Right lobe of liver (tissue), 6 donors: ENCODE data around the gene CYP2W1. TPM values are rescaled to one million over a fixed set of nuclear protein-coding genes. Genes with fewer than 3 reads are reported as not detected.

Experiments
- ATAC-seq, 4 donors: fragments of 200-7000 bp; cut with Tn5 transposase; one replicate each; pipeline ENCODE4 v1.9.1; 2020; ENCODE audit warnings: mild to moderate bottlenecking in 4 of 4, moderate library complexity in 4 of 4
- DNase-seq, 3 donors: peaks; one replicate each; pipeline ENCODE4 v3.0.0-alpha.2; 2020
- H3K27ac ChIP-seq, 3 donors: fragments of 200-600 bp; one replicate each; pipeline ENCODE4 v1.8.0; 2022
- H3K27me3 ChIP-seq, 2 donors: fragments of 200-600 bp; one replicate each; pipeline ENCODE4 v1.8.0; 2022
- H3K36me3 ChIP-seq, 4 donors: fragments of 200-600 bp; sonication (generic) in 1 of 4; one replicate each; pipeline versions ENCODE4 v1.5.1 to v1.8.0; 2017 to 2022; ENCODE audit warnings: control low read depth in 1 of 4
- H3K4me1 ChIP-seq, 4 donors: fragments of 200-600 bp; sonication (generic) in 1 of 4; one replicate each; pipeline versions ENCODE4 v1.5.1 to v1.8.0; 2017 to 2022; ENCODE audit warnings: control low read depth in 1 of 4
- H3K4me3 ChIP-seq, 3 donors: fragments of 200-600 bp; one replicate each; pipeline ENCODE4 v1.8.0; 2022
- H3K9me3 ChIP-seq, 4 donors: fragments of 200-600 bp; sonication (generic) in 1 of 4; one replicate each; pipeline versions ENCODE4 v1.5.1 to v1.8.0; 2017 to 2022; ENCODE audit warnings: control low read depth in 1 of 4
- CTCF ChIP-seq, 4 donors: fragments of 200-600 bp in 3 of 4; fragments of 450-650 bp in 1 of 4; IDR thresholded peaks; one replicate each; pipeline versions ENCODE4 v1.5.1 to v1.8.0; 2016 to 2022; ENCODE audit warnings: antibody characterized with exemption in 4 of 4, mild to moderate bottlenecking in 2 of 4
- POLR2A ChIP-seq: fragments of 450-650 bp; IDR thresholded peaks from one replicate; pipeline ENCODE4 v1.6.1; 2017; ENCODE audit warnings: antibody characterized with exemption, mild to moderate bottlenecking
- WGBS: methylation state at CpG from one replicate; pipeline ENCODE4 v1.1.6; 2018; ENCODE audit warnings: low coverage, low lambda C conversion rate; ENCODE audit not compliant: insufficient coverage; ENCODE audit errors: missing lambda C conversion rate; 5-methylcytosine and 5-hydroxymethylcytosine counted together
- intact Hi-C, 2 donors: fragments of 100-400 bp; cut with DNase I; formaldehyde crosslinking; loops; one replicate each; pipeline versions ENCODE4 v1.11.2 to v1.14.1; 2022
- total RNA-seq, 6 experiments: library from RNA; depleted of rRNA in 2 of 6; stranded (reverse); fragments of >200 nt in 2 of 6; fragmentation: NEBNext Ultra II Directional in 3 of 6; extraction: Animal tissue kit (Norgen Biotek cat#: 25700) in 3 of 6; gene quantifications; one replicate each; pipeline versions ENCODE4 v1.1.0 to v1.2.4, GENCODE V29; 2016 to 2023
- donor health status: DM: no; HTN: yes; CAD: no.
- donor health status: DM: no; HTN: no; CAD: no.
- donor health status: DM: no; HTN: no; CAD: no.
- donor health status: DM: no; HTN: yes; CAD: no.
- donor health status: DM: no; HTN: yes; CAD: no.

Gene CYP2W1
- total RNA-seq, 6 experiments from 2014 or later, result not detected

DNA sequence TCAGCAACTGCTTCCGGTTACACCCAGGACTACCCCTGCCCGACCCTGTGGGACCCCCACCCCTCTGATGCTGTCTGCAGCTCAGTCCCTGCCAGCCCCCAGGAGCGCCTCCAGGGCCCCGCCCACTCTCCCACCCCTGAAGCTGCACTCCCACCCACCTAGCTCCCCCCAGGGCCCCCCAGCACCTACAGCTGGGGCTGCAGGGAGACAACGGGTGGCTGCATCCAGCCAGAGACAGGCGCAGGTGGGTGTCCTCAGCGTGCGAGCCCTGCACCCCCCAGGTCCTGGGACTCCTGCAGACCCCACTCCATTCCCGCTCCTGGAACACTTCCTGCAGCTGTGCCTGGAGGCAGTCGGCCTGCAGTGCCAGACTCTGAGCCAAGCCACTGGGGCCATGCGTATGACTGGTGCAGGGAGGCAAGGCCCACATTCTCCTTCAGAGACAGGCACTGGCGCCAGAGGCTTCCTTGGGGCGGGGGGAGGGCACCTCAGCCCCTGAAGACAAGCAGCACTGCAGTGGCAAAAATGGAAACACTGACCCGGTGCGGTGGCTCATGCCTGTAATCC is 6.1 kb downstream of the CYP2W1 start:
- no peak for DNase-seq
- no peaks in the 10 kb centered on the region for H3K27me3 ChIP-seq

DNA sequence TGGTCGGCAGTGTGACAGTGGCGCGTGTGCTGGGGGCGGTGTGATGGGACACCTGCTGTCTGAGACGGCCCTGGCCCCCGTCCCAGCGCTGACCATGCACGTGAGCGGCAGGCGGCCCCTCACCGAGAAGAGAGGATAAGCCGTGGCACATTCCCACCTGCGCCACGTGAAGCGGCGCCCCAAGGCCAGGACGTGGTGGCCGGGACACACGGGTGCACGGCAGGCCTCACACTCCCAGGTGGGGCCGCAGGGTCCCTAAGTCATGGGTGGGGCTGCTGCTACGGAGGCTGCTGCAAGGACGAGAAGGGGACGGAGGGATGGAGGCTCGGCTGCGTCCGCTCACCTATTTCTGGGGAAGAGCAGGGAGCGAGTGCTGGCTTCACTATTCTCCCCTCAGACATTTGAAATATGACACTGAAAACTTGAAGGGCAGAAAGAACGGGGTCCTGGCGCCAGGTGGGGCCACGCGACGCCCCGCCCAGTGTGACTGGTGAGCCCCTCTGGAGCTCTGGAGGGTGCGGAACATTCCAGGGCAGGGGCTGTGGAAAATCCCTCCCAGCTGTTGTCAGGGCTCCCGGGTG is 7.5 kb downstream of the CYP2W1 start:
- no peak for TF ChIP-seq CTCF (IDR thresholded peaks at IDR 0.05)
- TF ChIP-seq POLR2A, result no peak
- H3K4me1 ChIP-seq, result peaks cover 0 to 7% (median 0%) of the 10 kb centered on the region in 4 donors
- H3K9me3 ChIP-seq, result no peaks in the 10 kb centered on the region
- intact Hi-C loops, result loop anchor here (10.0 kb wide), 2 partner anchors 154 to 184 kb away; no protein-coding TSS in a partner anchor
- H3K27me3 ChIP-seq, result no peaks in the 10 kb centered on the region
- DNase-seq (no peak), ATAC-seq (no peak)
- no peak overlapping the region for H3K27ac ChIP-seq
- H3K4me3 ChIP-seq, result no peak overlapping the region
- no CpG with 5 or more reads among the region's 36 CpGs for WGBS
- H3K36me3 ChIP-seq, result no peaks in the 10 kb centered on the region

More for the DNA sequence above, 6.1 kb downstream of the CYP2W1 start:
- no peak for TF ChIP-seq POLR2A
- no peak for TF ChIP-seq CTCF (IDR thresholded peaks at IDR 0.05)
- intact Hi-C loops, result no loop called here
- no peak for ATAC-seq
- WGBS, result 76% methylated on average over 4 of the region's 15 CpGs
- Histone ChIP-seq H3K9me3 (no peaks in the 10 kb centered on the region), H3K27ac (no peak overlapping the region), H3K36me3 (no peaks in the 10 kb centered on the region), H3K4me1 (peaks cover 0 to 7% (median 0%) of the 10 kb centered on the region in 4 donors), H3K4me3 (no peak overlapping the region)

DNA sequence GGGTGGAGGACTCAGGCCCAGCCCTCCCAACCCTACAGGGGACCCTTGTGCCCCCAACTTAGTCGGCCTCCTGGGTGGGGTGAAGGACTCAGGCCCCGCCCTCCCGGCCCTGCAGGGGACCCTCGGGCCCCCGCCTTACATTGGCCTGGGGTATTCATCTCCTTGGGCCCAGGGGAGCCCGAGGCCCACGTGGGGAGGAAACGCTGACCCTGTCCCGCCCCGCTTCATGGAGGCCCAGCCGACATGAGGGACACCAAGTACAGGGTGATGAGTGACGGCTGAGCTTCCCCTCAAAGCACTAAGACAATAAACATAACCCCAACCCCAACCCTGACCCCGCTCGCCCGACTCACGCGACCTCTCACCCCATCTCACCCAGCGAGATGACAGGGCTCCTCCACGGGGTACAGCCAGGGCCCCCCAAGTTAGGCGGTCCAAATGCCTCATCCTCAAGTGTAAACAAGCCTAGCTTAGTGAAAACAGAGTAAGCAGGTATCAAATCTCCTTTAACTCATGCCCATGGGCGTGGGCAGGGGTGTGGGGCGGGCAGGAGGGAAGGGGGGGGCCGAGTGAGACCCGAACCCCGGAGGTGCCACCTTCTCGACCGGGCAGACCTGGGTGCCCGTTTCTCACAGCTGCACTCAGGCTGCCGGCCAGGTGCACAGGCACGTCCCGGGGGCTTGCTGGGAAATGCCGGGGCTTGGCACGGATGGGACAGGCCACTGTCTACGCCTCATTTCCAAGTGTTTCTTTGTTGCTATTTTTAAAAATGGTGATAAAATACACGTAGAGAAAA is 8.2 kb downstream of the CYP2W1 start:
- Histone ChIP-seq H3K27me3 (no peaks in the 10 kb centered on the region), H3K9me3 (no peaks in the 10 kb centered on the region), H3K4me1 (peaks cover 0 to 7% (median 0%) of the 10 kb centered on the region in 4 donors), H3K27ac (no peak overlapping the region), H3K36me3 (no peaks in the 10 kb centered on the region), H3K4me3 (no peak overlapping the region)
- intact Hi-C loops, result loop anchor here (10.0 kb wide), 2 partner anchors 154 to 184 kb away; no protein-coding TSS in a partner anchor
- ATAC-seq (no peak), DNase-seq (no peak)
- TF ChIP-seq CTCF (IDR thresholded peaks at IDR 0.05) (no peak), POLR2A (no peak)
- WGBS, result 60% methylated on average over 3 of the region's 35 CpGs

DNA sequence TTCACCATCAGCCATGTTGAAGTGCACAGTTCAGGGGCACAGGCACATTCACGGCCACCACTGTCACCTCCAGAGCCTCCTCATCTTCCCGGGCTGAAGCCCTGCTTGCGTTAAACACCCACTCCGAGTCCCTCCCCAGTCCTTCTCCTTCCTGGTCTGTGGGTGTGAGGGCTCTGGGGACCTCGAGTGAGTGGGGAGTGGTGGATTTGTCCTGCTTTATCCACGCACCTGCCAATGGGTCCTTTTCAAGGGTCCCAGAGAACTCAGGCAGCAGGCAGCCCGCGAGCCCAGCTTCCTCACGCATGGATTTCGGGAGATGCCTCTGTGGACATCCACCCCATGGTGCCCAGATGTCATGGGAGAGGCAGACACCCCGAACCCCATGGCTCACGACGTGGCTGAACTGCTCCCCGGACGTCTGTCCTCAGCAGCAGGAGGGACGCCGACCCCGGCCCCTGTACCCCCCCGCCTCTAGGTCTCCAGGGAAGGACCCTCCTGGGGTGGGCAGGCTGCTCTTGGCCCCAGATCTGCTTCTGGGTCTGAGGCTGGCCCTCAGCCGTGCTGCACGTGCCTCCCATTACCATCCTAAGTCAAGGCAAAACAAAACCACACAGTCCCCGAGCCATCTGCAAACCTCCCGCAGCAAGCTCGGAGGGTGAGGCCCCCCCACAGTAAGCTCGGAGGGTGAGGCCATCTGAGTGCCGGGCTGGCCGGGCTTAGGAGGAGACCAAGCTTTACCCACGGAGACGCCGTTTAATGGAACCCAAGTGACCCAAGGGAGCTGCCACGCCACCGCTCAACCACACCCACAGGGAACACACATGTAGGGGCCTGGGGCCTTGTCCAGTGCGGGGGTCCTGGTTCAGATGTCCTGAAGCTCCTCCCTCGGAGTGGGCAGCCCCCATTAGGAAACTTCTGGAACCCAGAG is 9.0 kb downstream of the CYP2W1 start:
- Histone ChIP-seq H3K4me1 (peaks cover 0 to 7% (median 0%) of the 10 kb centered on the region in 4 donors), H3K9me3 (no peaks in the 10 kb centered on the region), H3K27me3 (no peaks in the 10 kb centered on the region), H3K36me3 (no peaks in the 10 kb centered on the region), H3K27ac (no peak overlapping the region), H3K4me3 (no peak overlapping the region)
- no peak for ATAC-seq
- WGBS, result 80% methylated on average over 3 of the region's 34 CpGs
- DNase-seq, result no peak
- intact Hi-C loops, result loop anchor here (10.0 kb wide), 2 partner anchors 153 to 183 kb away; no protein-coding TSS in a partner anchor
- no peak for TF ChIP-seq CTCF (IDR thresholded peaks at IDR 0.05)
- TF ChIP-seq POLR2A, result no peak
